H9 (cell line): Measurements from ENCODE around the gene UBE2E1. TPM values are rescaled to one million over a fixed set of nuclear protein-coding genes. Genes with fewer than 3 reads are reported as not detected.

Source experiments
- DNase-seq: peaks from one replicate; pipeline ENCODE4 v3.0.0-alpha.2; 2017
- H2AFZ ChIP-seq: one replicate; pipeline ENCODE4 v1.6.1; 2013; ENCODE audit warnings: mild to moderate bottlenecking, low read length, control low read depth, moderate library complexity
- H2AK5ac ChIP-seq: 2 replicates; pipeline ENCODE4 v1.6.1; 2013; ENCODE audit warnings: low read length, control low read depth, mixed read lengths; ENCODE audit not compliant: insufficient read length
- H2BK120ac ChIP-seq: one replicate; pipeline ENCODE4 v1.6.1; 2013; ENCODE audit warnings: low read depth, mild to moderate bottlenecking, low read length, control low read depth, inconsistent platforms; ENCODE audit not compliant: poor library complexity, severe bottlenecking
- H2BK12ac ChIP-seq: 2 replicates; pipeline ENCODE4 v1.6.1; 2013; ENCODE audit warnings: low read length, control low read depth, mixed read lengths, low read depth; ENCODE audit not compliant: insufficient read length
- H2BK15ac ChIP-seq: 2 replicates; pipeline ENCODE4 v1.6.1; 2013; ENCODE audit warnings: low read depth, low read length, control low read depth
- H2BK20ac ChIP-seq: one replicate; pipeline ENCODE4 v1.6.1; 2013; ENCODE audit warnings: low read depth, mild to moderate bottlenecking, low read length, control low read depth, inconsistent platforms; ENCODE audit not compliant: poor library complexity, severe bottlenecking
- H2BK5ac ChIP-seq: 2 replicates; pipeline ENCODE4 v1.6.1; 2013; ENCODE audit warnings: low read length, control low read depth, mixed read lengths; ENCODE audit not compliant: insufficient read length
- H3K14ac ChIP-seq: 2 replicates; pipeline ENCODE4 v1.6.1; 2013; ENCODE audit warnings: low read length, control low read depth; ENCODE audit not compliant: insufficient read depth
- H3K18ac ChIP-seq: 2 replicates; pipeline ENCODE4 v1.6.1; 2013; ENCODE audit warnings: low read depth, mild to moderate bottlenecking, mixed read lengths, low read length, control low read depth; ENCODE audit not compliant: insufficient read length
- H3K23ac ChIP-seq: 2 replicates; pipeline ENCODE4 v1.6.1; 2013; ENCODE audit warnings: low read length, control low read depth, mixed read lengths, low read depth; ENCODE audit not compliant: insufficient read length
- H3K23me2 ChIP-seq: 2 replicates; pipeline ENCODE4 v1.6.1; 2013; ENCODE audit warnings: low read depth, mild to moderate bottlenecking, mixed read lengths, low read length, control low read depth; ENCODE audit not compliant: insufficient read length, poor library complexity, severe bottlenecking
- H3K27ac ChIP-seq: 2 replicates; pipeline ENCODE4 v1.5.1; 2013; ENCODE audit warnings: low read length, control low read depth, mixed read lengths, low read depth; ENCODE audit not compliant: insufficient read length
- H3K27me3 ChIP-seq: 2 replicates; pipeline ENCODE4 v1.6.1; 2013; ENCODE audit warnings: low read length, control low read depth, inconsistent platforms; ENCODE audit not compliant: insufficient read depth
- H3K4ac ChIP-seq: 2 replicates; pipeline ENCODE4 v1.6.1; 2013; ENCODE audit warnings: low read depth, mild to moderate bottlenecking, control low read depth, inconsistent platforms, low read length, moderate library complexity
- H3K4me1 ChIP-seq: 2 replicates; pipeline ENCODE4 v1.6.1; 2013; ENCODE audit warnings: low read length, control low read depth, inconsistent platforms; ENCODE audit not compliant: insufficient read depth
- H3K4me2 ChIP-seq: 2 replicates; pipeline ENCODE4 v1.6.1; 2013; ENCODE audit warnings: low read length, control low read depth, mixed read lengths; ENCODE audit not compliant: insufficient read length, insufficient read depth
- H3K56ac ChIP-seq: 2 replicates; pipeline ENCODE4 v1.6.1; 2013; ENCODE audit warnings: low read depth, mild to moderate bottlenecking, mixed read lengths, low read length, control low read depth; ENCODE audit not compliant: insufficient read length
- H3K79me1 ChIP-seq: 2 replicates; pipeline ENCODE4 v1.6.1; 2013; ENCODE audit warnings: low read depth, mild to moderate bottlenecking, moderate library complexity, low read length, control low read depth, inconsistent platforms; ENCODE audit not compliant: insufficient read depth, poor library complexity, severe bottlenecking
- H3K79me2 ChIP-seq: 2 replicates; pipeline ENCODE4 v1.6.1; 2013; ENCODE audit warnings: low read length, control low read depth, inconsistent platforms; ENCODE audit not compliant: insufficient read depth
- H3K9ac ChIP-seq: 2 replicates; pipeline ENCODE4 v1.6.1; 2013; ENCODE audit warnings: low read length, control low read depth, mixed read lengths; ENCODE audit not compliant: insufficient read length; ENCODE audit errors: extremely low read depth
- H3K9me3 ChIP-seq: one replicate; pipeline ENCODE4 v1.6.1; 2013; ENCODE audit warnings: low read depth, low read length, inconsistent platforms; ENCODE audit not compliant: control insufficient read depth
- H3T11ph ChIP-seq: one replicate; pipeline ENCODE4 v1.6.1; 2013; ENCODE audit warnings: mild to moderate bottlenecking, low read length, control low read depth, inconsistent platforms
- H4K20me1 ChIP-seq: one replicate; pipeline ENCODE4 v1.6.1; 2013; ENCODE audit not compliant: control insufficient read depth, insufficient read length, insufficient read depth
- H4K5ac ChIP-seq: 2 replicates; pipeline ENCODE4 v1.6.1; 2013; ENCODE audit warnings: low read depth, mild to moderate bottlenecking, mixed read lengths, low read length, control low read depth; ENCODE audit not compliant: insufficient read length
- H4K8ac ChIP-seq: replicated peaks from 2 replicates; pipeline ENCODE4 v1.6.1; 2013; ENCODE audit warnings: low read length, control low read depth, mixed read lengths, low read depth; ENCODE audit not compliant: insufficient read length
- H4K91ac ChIP-seq: 2 replicates; pipeline ENCODE4 v1.6.1; 2013; ENCODE audit warnings: low read depth, mild to moderate bottlenecking, moderate library complexity, mixed read lengths, low read length, control low read depth; ENCODE audit not compliant: insufficient read length
- H3K27ac Mint-ChIP-seq, 3 experiments: 2 replicates in 2 of 3; 3 replicates in 1 of 3; pipeline ENCODE4 v1.8.0; 2020 to 2021; ENCODE audit warnings: mixed read lengths in 3 of 3, mild to moderate bottlenecking in 1 of 3, moderate library complexity in 1 of 3
- H3K27me3 Mint-ChIP-seq: 2 replicates; pipeline ENCODE4 v1.8.0; 2021; ENCODE audit warnings: low read depth, mild to moderate bottlenecking, moderate library complexity, mixed read lengths
- H3K36me3 Mint-ChIP-seq, 3 experiments: 2 replicates in 2 of 3; 3 replicates in 1 of 3; pipeline ENCODE4 v1.8.0; 2020 to 2021; ENCODE audit warnings: low read depth in 3 of 3, mixed read lengths in 3 of 3; ENCODE audit not compliant: insufficient read depth in 1 of 3
- H3K4me1 Mint-ChIP-seq, 2 experiments: 2 replicates each; pipeline ENCODE4 v1.8.0; 2020; ENCODE audit warnings: mixed read lengths in 2 of 2
- H3K4me3 Mint-ChIP-seq, 2 experiments: 2 replicates in 1 of 2; 3 replicates in 1 of 2; pipeline ENCODE4 v1.8.0; 2020 to 2021; ENCODE audit warnings: mild to moderate bottlenecking in 2 of 2, mixed read lengths in 2 of 2, moderate library complexity in 1 of 2
- H3K9me3 Mint-ChIP-seq, 2 experiments: 2 replicates in 1 of 2; 3 replicates in 1 of 2; pipeline ENCODE4 v1.8.0; 2020; ENCODE audit warnings: mild to moderate bottlenecking in 2 of 2, mixed read lengths in 2 of 2, moderate library complexity in 1 of 2
- WGBS: extraction: QIAGEN DNeasy Blood & Tissue Kit; methylation state at CpG from one replicate; pipeline ENCODE4 v1.1.7; 2013; ENCODE audit warnings: missing lambda C conversion rate, low lambda C conversion rate, mixed read lengths; ENCODE audit not compliant: insufficient read length; ENCODE audit errors: extremely low coverage; 5-methylcytosine and 5-hydroxymethylcytosine counted together
- total RNA-seq: library from RNA; stranded (reverse); gene quantifications from 2 replicates; pipeline ENCODE4 v1.2.1, GENCODE V29; 2021
- TF ChIP-seq, protein P1 (sequence below): fragments of 200-600 bp; sonication (generic); conservative IDR thresholded peaks from 3 replicates; pipeline ENCODE4 v1.8.0; 2021; ENCODE audit warnings: antibody characterized with exemption, mild to moderate bottlenecking

The UBE2E1 gene
- total RNA-seq, 1 experiment from 2014 or later, result 142 TPM

- Histone ChIP-seq H3K4me1 (peaks cover 2% of the 10 kb centered on the region; the same call in 1 of the 2 replicates), H2BK5ac (no peak overlapping the region), H2BK20ac (no peak overlapping the region), H4K5ac (no peak overlapping the region), H3K79me1 (no peaks in the 10 kb centered on the region), H3K23ac (no peak overlapping the region), H3T11ph (no peak overlapping the region), H4K91ac (no peak overlapping the region), H2AK5ac (no peak overlapping the region), H2BK15ac (no peak overlapping the region), H3K4me2 (no peak overlapping the region), H3K18ac (no peak overlapping the region), H2BK12ac (no peak overlapping the region), H3K56ac (no peak overlapping the region), H3K14ac (no peak overlapping the region), H2BK120ac (no peak overlapping the region), H2AFZ (no peak overlapping the region), H3K9me3 (no peaks in the 10 kb centered on the region), H3K9ac (no peak overlapping the region), H4K8ac (no peak overlapping the region), H3K79me2 (no peaks in the 10 kb centered on the region), H3K4ac (no peak overlapping the region), H3K27ac (no peak overlapping the region), H3K27me3 (no peaks in the 10 kb centered on the region), H4K20me1 (no peaks in the 10 kb centered on the region), H3K23me2 (no peaks in the 10 kb centered on the region)
- Mint-ChIP-seq H3K4me1 (peaks cover 6 to 9% of the 10 kb centered on the region in 2 experiments), H3K9me3 (no peaks in the 10 kb centered on the region), H3K36me3 (no peaks in the 10 kb centered on the region), H3K27me3 (no peaks in the 10 kb centered on the region; the same call in 1 of the 2 replicates), H3K27ac (no peak overlapping the region; a peak in 1 of 7 replicates), H3K4me3 (no peak overlapping the region)
- WGBS, result no CpG with 5 or more reads among the region's 4 CpGs
- no peak for DNase-seq
- TF ChIP-seq, protein P1, sequence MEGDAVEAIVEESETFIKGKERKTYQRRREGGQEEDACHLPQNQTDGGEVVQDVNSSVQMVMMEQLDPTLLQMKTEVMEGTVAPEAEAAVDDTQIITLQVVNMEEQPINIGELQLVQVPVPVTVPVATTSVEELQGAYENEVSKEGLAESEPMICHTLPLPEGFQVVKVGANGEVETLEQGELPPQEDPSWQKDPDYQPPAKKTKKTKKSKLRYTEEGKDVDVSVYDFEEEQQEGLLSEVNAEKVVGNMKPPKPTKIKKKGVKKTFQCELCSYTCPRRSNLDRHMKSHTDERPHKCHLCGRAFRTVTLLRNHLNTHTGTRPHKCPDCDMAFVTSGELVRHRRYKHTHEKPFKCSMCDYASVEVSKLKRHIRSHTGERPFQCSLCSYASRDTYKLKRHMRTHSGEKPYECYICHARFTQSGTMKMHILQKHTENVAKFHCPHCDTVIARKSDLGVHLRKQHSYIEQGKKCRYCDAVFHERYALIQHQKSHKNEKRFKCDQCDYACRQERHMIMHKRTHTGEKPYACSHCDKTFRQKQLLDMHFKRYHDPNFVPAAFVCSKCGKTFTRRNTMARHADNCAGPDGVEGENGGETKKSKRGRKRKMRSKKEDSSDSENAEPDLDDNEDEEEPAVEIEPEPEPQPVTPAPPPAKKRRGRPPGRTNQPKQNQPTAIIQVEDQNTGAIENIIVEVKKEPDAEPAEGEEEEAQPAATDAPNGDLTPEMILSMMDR, result no peak
Measured at GRCh38 chr3:23797491-23797890, 8.3 kb upstream of the UBE2E1 start.
